HG02981 (cell line): ENCODE data around the gene AFDN.

Experiments used
- ATAC-seq: cut with Tn5 transposase; IDR thresholded peaks from one replicate; pipeline ENCODE4 v1.9.1; 2021; ENCODE audit warnings: mild to moderate bottlenecking, moderate library complexity; ENCODE audit not compliant: unreplicated experiment

The AFDN gene

GRCh38 chr6:167817016-167817415, 9.7 kb upstream of the AFDN start:
- no peak for ATAC-seq

- no peak for ATAC-seq
Measured at GRCh38 chr6:167817729-167818128, 9.0 kb upstream of the AFDN start.

GRCh38 chr6:167819576-167819975, 7.1 kb upstream of the AFDN start:
- ATAC-seq = no peak

GRCh38 chr6:167820681-167821080, 6.0 kb upstream of the AFDN start:
- no peak for ATAC-seq

- ATAC-seq = no peak
Measured at GRCh38 chr6:167824591-167825331, 1.9 kb upstream of the AFDN start.

- ATAC-seq = peak; percentile 40
Measured at GRCh38 chr6:167825332-167826229, 1.1 kb upstream of the AFDN start.

- ATAC-seq = peak; percentile 76
Measured at GRCh38 chr6:167826230-167826895, 348 bp upstream of the AFDN start.

- no peak for ATAC-seq
Measured at GRCh38 chr6:167827583-167828324, 1.0 kb downstream of the AFDN start.

- no peak for ATAC-seq
Measured at GRCh38 chr6:167828325-167828956, 1.7 kb downstream of the AFDN start.

- ATAC-seq = no peak
Measured at GRCh38 chr6:167829513-167829912, 2.8 kb downstream of the AFDN start.

- no peak for ATAC-seq
Measured at GRCh38 chr6:167831281-167831828, 4.6 kb downstream of the AFDN start.

- peak; percentile 60 for ATAC-seq
Measured at GRCh38 chr6:167832497-167833395, 6.0 kb downstream of the AFDN start.

GRCh38 chr6:167833396-167833763, 6.7 kb downstream of the AFDN start:
- ATAC-seq = peak; percentile 15

GRCh38 chr6:167835260-167835659, 8.5 kb downstream of the AFDN start:
- no peak for ATAC-seq

- ATAC-seq = no peak
Measured at GRCh38 chr6:167836721-167837120, 10.0 kb downstream of the AFDN start.

- no peak for ATAC-seq
Measured at GRCh38 chr6:167838207-167838748, 11.6 kb downstream of the AFDN start.

- no peak for ATAC-seq
Measured at GRCh38 chr6:167839343-167839742, 12.6 kb downstream of the AFDN start.

- no peak for ATAC-seq
Measured at GRCh38 chr6:167839755-167840154, 13.0 kb downstream of the AFDN start.

- ATAC-seq = no peak
Measured at GRCh38 chr6:167840160-167840525, 13.4 kb downstream of the AFDN start.
